ENCODE measurements around the gene HS6ST1. TPM values are rescaled to one million over a fixed set of nuclear protein-coding genes. Genes with fewer than 3 reads are reported as not detected.

Gene HS6ST1
- total RNA-seq, 1 experiment from 2014 or later, result 21.5 TPM

DNA sequence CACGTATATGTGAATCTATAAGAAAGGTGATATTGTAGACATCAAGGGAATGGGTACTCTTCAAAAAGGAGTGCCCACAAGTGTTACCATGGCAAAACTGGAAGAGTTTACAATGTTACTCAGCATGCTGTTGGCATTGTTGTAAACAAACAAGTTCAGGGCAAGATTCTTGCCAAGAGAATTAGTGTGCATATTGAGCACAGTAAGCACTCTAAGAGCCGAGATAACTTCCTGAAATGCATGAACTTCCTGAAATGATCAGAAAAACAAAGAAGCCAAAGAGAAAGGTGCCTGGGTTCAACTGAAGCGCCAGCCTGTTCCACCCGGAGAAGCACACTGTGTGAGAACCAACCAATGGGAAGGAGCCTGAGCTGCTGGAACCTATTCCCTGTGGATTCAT is 101.0 kb downstream of the HS6ST1 start:
- TF ChIP-seq, protein P1, sequence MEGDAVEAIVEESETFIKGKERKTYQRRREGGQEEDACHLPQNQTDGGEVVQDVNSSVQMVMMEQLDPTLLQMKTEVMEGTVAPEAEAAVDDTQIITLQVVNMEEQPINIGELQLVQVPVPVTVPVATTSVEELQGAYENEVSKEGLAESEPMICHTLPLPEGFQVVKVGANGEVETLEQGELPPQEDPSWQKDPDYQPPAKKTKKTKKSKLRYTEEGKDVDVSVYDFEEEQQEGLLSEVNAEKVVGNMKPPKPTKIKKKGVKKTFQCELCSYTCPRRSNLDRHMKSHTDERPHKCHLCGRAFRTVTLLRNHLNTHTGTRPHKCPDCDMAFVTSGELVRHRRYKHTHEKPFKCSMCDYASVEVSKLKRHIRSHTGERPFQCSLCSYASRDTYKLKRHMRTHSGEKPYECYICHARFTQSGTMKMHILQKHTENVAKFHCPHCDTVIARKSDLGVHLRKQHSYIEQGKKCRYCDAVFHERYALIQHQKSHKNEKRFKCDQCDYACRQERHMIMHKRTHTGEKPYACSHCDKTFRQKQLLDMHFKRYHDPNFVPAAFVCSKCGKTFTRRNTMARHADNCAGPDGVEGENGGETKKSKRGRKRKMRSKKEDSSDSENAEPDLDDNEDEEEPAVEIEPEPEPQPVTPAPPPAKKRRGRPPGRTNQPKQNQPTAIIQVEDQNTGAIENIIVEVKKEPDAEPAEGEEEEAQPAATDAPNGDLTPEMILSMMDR (conservative IDR thresholded peaks at IDR 0.05; ENCODE audit: low read depth, low read length), result no peak
- TF ChIP-seq EZH2phosphoT487 (IDR thresholded peaks at IDR 0.05; ENCODE audit: borderline replicate concordance, low read length), result no peak
- TF ChIP-seq EZH2 (IDR thresholded peaks at IDR 0.05; ENCODE audit: low read length, unreplicated experiment), result no peak

DNA sequence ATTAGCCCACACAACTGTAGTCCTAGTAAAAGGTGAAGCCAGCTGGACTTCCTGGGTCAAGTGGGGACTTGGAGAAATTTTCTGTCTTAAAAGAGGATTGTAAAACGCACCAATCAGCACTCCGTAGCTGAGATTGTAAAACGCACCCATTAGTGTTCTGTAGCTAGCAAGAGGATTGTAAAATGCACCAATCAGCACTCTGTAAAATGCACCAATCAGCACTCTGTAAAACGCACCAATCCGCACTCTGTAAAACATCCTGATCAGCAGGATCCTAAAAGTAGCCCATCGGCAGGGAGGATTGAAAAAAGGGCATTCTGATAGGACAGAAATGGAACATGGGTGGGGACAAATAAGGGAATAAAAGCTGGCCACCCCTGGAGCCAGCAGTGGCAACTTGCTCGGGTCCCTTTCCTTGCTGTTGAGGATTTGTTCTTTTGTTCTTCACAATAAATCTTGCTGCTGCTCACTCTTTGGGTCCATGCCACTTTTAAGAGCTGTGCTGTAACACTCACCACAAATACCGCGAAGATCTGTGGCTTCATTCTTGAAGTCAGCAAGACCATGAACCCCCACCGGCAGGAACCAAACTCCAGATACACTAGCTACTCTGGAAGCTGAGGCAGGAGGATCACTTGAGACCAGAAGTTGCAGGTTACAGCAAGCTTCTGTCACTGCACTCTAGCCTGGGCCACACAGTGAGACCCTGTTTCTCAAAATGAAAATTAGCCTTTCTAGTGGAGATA is 102.6 kb downstream of the HS6ST1 start:
- Histone ChIP-seq H3F3A (ENCODE audit: low read length, unreplicated experiment) (no peaks in the 10 kb centered on the region), H2AFZ (ENCODE audit: low read length) (no peak overlapping the region), H3K4me3 (ENCODE audit: low read length) (no peak overlapping the region), H3K9me3 (ENCODE audit: low read length) (no peaks in the 10 kb centered on the region), H3K4me1 (ENCODE audit: insufficient read depth, low read length) (peaks cover 4% of the 10 kb centered on the region), H3K9me2 (replicated peaks; ENCODE audit: low read length) (no peaks in the 10 kb centered on the region), H3K27ac (ENCODE audit: low read length) (no peak overlapping the region), H3K27me3 (ENCODE audit: low read length) (no peaks in the 10 kb centered on the region), H3K36me3 (ENCODE audit: low read depth, low read length) (no peaks in the 10 kb centered on the region), H3K4me2 (ENCODE audit: low read length) (no peak overlapping the region), H4K20me1 (ENCODE audit: low read length) (no peaks in the 10 kb centered on the region), H3K9ac (ENCODE audit: low read length) (no peak overlapping the region), H3K79me2 (ENCODE audit: low read length) (no peaks in the 10 kb centered on the region)
- TF ChIP-seq, protein P1 (conservative IDR thresholded peaks at IDR 0.05; ENCODE audit: low read depth, low read length), result no peak
- TF ChIP-seq EZH2phosphoT487 (IDR thresholded peaks at IDR 0.05; ENCODE audit: borderline replicate concordance, low read length) (no peak), EZH2 (IDR thresholded peaks at IDR 0.05; ENCODE audit: low read length, unreplicated experiment) (no peak)
- intact Hi-C loops (cut with micrococcal nuclease), result no loop called here
- ATAC-seq (no peak), DNase-seq (no peak)
- ChIA-PET POLR2A (ENCODE audit: unreplicated experiment) (no interaction called here), CTCF (no interaction called here)
- BruUV-seq (replicated peaks), result no TSS peak

More for the DNA sequence above, 101.0 kb downstream of the HS6ST1 start:
- H3K36me3 ChIP-seq (ENCODE audit: low read depth, low read length), result no peaks in the 10 kb centered on the region
- no peaks in the 10 kb centered on the region for H4K20me1 ChIP-seq (ENCODE audit: low read length)
- H3K9me3 ChIP-seq (ENCODE audit: low read length), result no peaks in the 10 kb centered on the region
- no TSS peak for BruUV-seq (replicated peaks)
- ATAC-seq (peak; percentile 24; the same call in 1 of the 2 replicates), DNase-seq (peak; percentile 58)
- H3K79me2 ChIP-seq (ENCODE audit: low read length), result no peaks in the 10 kb centered on the region
- peak overlapping the region; percentile 56 for H3K4me2 ChIP-seq (ENCODE audit: low read length)
- intact Hi-C loops (cut with micrococcal nuclease), result no loop called here
- H3K27me3 ChIP-seq (ENCODE audit: low read length), result no peaks in the 10 kb centered on the region
- ChIA-PET CTCF (no interaction called here), POLR2A (ENCODE audit: unreplicated experiment) (no interaction called here)
- H2AFZ ChIP-seq (ENCODE audit: low read length), result peak overlapping the region; percentile 50; the same call in 1 of the 2 replicates
- H3K4me3 ChIP-seq (ENCODE audit: low read length), result no peak overlapping the region
- H3K9ac ChIP-seq (ENCODE audit: low read length), result no peak overlapping the region
- H3K4me1 ChIP-seq (ENCODE audit: insufficient read depth, low read length), result peaks cover 4% of the 10 kb centered on the region
- H3K9me2 ChIP-seq (replicated peaks; ENCODE audit: low read length), result no peaks in the 10 kb centered on the region
- no peaks in the 10 kb centered on the region for H3F3A ChIP-seq (ENCODE audit: low read length, unreplicated experiment)
- no peak overlapping the region for H3K27ac ChIP-seq (ENCODE audit: low read length)

Other genes with a start within 250 kb of the HS6ST1 start
- 59.9 and 63.8 TPM in 2 replicates for gene UGGT1, start 227.7 kb downstream of the HS6ST1 start, total RNA-seq (2014; rRNA removed)

All from PC-3 (cell line).